ENCODE measurements around the gene PHOSPHO1. TPM values are rescaled to one million over a fixed set of nuclear protein-coding genes. Genes with fewer than 3 reads are reported as not detected.
A peak's percentile ranks its signal among the peaks of the same experiment; 100 is the strongest.
"Not testable (repeated sequence)": the region's sequence is repeated elsewhere in the genome, so short reads cannot be mapped to it uniquely, and the experiment has no call there.

The PHOSPHO1 gene
- polyA plus RNA-seq (2013, experiment 1 of 2; ENCODE audit: insufficient read length), result 0.35 TPM
- 0.19 TPM for polyA plus RNA-seq (2013, experiment 2 of 2; ENCODE audit: insufficient read length)

DNA sequence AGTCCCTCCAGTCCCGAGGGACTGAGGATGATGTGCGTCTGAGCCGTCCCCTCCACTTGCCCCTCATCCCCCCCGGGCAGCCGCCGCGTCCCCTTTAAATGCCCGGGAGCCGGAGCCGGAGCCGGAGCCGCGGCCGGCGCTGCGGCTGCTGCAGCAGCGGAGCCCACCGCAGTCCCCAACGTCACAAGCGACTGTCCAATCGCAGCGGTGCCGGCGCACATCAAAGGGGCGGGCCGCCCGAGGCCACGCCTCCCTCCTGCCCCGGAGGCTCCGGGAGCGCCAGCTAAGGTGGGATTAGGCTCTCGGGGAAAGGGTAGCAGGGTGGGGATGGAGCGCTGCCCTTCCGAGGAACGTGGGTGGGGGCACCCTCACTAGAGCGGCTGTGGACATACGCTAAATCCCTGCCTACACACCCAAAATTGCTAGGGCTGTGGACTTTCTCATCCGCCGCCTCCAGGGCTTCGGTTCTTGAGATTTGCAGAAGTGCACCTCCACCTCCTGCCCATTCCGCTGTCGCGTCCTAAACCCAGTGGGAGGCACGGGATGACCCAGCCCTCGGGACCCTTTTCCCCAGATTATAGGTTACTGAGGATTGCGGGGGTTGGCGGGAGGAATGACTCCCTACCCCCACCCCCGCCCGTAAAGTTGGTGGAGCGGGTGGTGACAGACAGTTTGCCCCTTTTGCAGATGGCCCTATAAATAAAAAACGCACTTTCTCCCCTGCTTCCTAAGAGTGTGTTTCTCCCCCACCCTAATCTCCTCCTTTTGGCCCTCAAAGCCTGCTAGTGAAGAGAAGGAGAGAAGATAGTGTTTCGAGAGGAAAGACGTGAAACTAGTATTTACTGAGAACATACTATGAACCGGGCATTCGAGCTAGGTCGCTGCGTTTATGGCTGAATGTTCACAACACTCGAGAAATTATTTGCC is at the start of gene PHOSPHO1:
PHOSPHO1 (minus strand) TSS at position 152 of the 927 bp plus-strand sequence. CDS start 4,096 bp downstream, outside the sequence.
- peak; percentile 80 for DNase-seq

DNA sequence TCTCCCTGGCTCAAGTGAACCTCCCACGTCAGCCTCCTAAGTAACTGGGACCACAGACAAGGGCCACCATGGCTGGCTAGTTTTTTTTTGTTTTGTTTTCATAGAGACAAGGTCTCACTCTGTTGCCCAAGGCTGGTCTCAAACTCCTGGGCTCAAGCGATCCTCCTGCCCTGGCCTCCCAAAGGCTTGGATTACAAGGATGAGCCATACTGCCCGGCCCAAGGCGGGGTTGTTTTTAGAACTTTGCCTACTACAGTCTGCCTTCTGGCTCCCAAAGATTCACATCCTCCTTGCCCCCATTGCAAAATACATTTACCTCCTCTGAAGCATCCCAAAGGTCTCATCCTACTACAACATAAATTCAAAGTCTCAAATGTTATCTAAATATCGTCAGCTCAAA is 49.5 kb upstream of the PHOSPHO1 start:
- DNase-seq, result no peak

GRCh38 chr17:49279263-49280015 is 48.9 kb upstream of the PHOSPHO1 start:
- DNase-seq, result not testable (repeated sequence)

- DNase-seq, result no peak
These were observed 47.5 kb upstream of the PHOSPHO1 start for GRCh38 chr17:49278076-49278475.

DNA sequence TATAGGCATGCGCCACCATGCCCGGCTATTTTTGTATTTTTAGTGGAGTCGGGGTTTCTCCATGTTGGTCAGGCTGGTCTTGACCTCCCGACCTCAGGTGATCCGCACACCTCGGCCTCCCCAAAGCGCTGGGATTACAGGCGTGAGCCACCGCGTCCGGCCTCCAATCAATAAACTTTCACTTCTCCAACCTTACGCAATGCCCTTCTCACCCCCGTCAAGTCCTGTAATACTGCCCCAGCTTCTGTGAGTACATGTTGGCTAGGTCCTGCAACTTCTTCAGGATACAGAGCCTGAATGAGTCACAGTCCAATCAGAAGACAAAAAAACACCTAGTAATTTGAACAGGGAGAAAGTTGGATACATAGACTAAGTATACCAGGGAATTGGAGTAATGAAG is 47.1 kb upstream of the PHOSPHO1 start:
- DNase-seq, result no peak

- DNase-seq, result not testable (repeated sequence)
These were observed 45.4 kb upstream of the PHOSPHO1 start for GRCh38 chr17:49275981-49276380.

DNA sequence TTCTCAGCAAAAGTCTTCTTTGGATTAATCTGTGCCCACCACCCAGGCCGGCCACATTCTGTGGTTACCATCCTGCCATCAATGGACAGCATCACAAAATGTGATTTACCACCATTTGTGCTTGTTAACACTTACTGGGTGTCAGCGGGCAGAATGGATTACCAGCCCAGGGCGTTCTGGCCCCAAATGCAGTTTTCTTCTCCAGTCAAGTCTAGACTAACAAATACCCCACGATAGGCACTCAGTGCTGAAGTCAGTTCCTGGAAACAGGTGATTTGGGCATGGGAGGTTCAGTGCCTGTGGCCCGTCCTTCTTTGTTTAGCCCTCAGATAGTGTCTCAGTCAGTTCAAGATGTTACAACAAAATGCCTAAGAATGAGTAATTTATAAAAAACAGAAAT is 38.8 kb upstream of the PHOSPHO1 start:
- DNase-seq, result no peak

GRCh38 chr17:49267912-49268311 is 37.3 kb upstream of the PHOSPHO1 start:
- no peak for DNase-seq

- DNase-seq, result no peak
These were observed 35.6 kb upstream of the PHOSPHO1 start for GRCh38 chr17:49266233-49266632.

GRCh38 chr17:49261540-49261939 is 31.0 kb upstream of the PHOSPHO1 start:
- DNase-seq, result not testable (repeated sequence)

- DNase-seq, result no peak
These were observed 30.3 kb upstream of the PHOSPHO1 start for GRCh38 chr17:49260817-49261291.

DNA sequence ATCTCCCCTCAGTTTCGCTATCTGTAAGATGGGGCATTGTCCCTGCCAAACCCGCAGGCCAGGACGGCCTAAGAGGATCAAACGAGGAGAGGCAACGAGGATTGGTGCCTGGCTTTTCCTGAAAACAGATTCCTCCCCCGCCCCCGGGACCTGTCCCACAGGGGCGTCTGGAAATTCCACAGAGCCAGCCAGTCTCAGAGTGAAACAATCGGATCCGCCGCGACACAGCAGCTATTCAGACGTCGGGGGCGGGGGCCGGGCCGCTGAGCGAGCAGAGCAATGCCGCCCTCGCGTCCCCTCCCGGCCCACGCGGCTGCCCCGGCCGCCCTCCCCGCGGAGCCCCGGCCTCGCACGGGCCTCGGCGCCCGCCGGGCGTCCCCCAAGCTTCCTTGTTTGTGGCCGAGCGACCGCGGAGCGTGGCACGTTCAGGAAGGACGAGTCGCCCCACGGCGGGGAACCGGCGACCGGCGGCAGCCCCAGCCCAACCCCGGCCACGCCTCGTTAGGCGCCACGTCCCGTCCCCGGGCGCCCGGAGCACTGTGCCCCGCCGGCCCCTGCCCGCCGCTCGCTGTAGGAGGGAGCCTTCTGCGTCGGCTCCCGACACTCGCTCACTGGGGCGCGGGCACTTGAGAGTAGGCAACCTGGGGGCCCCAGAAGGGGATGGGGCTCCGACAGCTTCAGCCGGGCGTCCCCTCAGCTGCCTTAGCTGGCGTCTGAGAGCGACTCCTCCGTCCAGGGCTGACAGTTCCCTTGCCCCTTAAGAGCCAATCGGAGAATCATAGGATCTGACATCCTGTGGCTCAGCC is 29.6 kb upstream of the PHOSPHO1 start:
- DNase-seq, result peak; percentile 81

- DNase-seq, result no peak
These were observed 29.1 kb upstream of the PHOSPHO1 start for GRCh38 chr17:49259663-49260010.

- no peak for DNase-seq
These were observed 27.8 kb upstream of the PHOSPHO1 start for GRCh38 chr17:49258394-49258793.

- no peak for DNase-seq
These were observed 24.5 kb upstream of the PHOSPHO1 start for GRCh38 chr17:49255125-49255524.

- DNase-seq, result no peak
These were observed 23.5 kb upstream of the PHOSPHO1 start for GRCh38 chr17:49254066-49254465.

- DNase-seq, result no peak
These were observed 21.6 kb upstream of the PHOSPHO1 start for GRCh38 chr17:49252148-49252695.

- DNase-seq, result no peak
These were observed 19.4 kb upstream of the PHOSPHO1 start for GRCh38 chr17:49249890-49250522.

- no peak for DNase-seq
These were observed 18.8 kb upstream of the PHOSPHO1 start for GRCh38 chr17:49249292-49249794.

- no peak for DNase-seq
These were observed 17.4 kb upstream of the PHOSPHO1 start for GRCh38 chr17:49247944-49248343.

- DNase-seq, result no peak
These were observed 14.3 kb upstream of the PHOSPHO1 start for GRCh38 chr17:49244839-49245238.
